Activated CD8-positive, alpha-beta T cell treated with anti-CD3 and anti-CD28 coated beads for 36 hours (primary cell): Measurements from ENCODE around the gene THTPA. TPM values are rescaled to one million over a fixed set of nuclear protein-coding genes. Genes with fewer than 3 reads are reported as not detected.
"Not testable (repeated sequence)": the region's sequence is repeated elsewhere in the genome, so short reads cannot be mapped to it uniquely, and the experiment has no call there.

ENCODE experiments used
- ATAC-seq: fragments of 200-7000 bp; cut with Tn5 transposase; one replicate; pipeline ENCODE4 v1.10.0; 2021; ENCODE audit warnings: mild to moderate bottlenecking, moderate library complexity
- CTCF ChIA-PET: fragments of 350-600 bp; sonication (Branson Sonifier 250); formaldehyde crosslinking; loops from one replicate; lab custom pipeline; 2021; ENCODE audit warnings: antibody characterized with exemption; lab: Charles Lee
- POLR2A ChIA-PET: fragments of 350-600 bp; sonication (Branson Sonifier 250); formaldehyde crosslinking; loops from one replicate; lab custom pipeline; 2021; ENCODE audit warnings: antibody characterized with exemption; lab: Charles Lee
- DNase-seq: peaks from one replicate; pipeline ENCODE4 v3.0.0-alpha.2; 2020
- H3K27ac Mint-ChIP-seq: one replicate; pipeline ENCODE4 v1.8.0; 2021; ENCODE audit warnings: mild to moderate bottlenecking, mixed read lengths
- H3K27me3 Mint-ChIP-seq: one replicate; pipeline ENCODE4 v1.8.0; 2021; ENCODE audit warnings: mixed read lengths
- H3K36me3 Mint-ChIP-seq: one replicate; pipeline ENCODE4 v1.8.0; 2021; ENCODE audit warnings: low read depth, mixed read lengths
- H3K4me1 Mint-ChIP-seq: one replicate; pipeline ENCODE4 v1.8.0; 2021; ENCODE audit warnings: low read depth, mixed read lengths
- H3K4me3 Mint-ChIP-seq: one replicate; pipeline ENCODE4 v1.8.0; 2021; ENCODE audit warnings: mild to moderate bottlenecking, moderate library complexity, mixed read lengths
- H3K9me3 Mint-ChIP-seq: one replicate; pipeline ENCODE4 v1.8.0; 2021; ENCODE audit warnings: mixed read lengths
- intact Hi-C: fragments of 100-400 bp; cut with micrococcal nuclease; formaldehyde crosslinking; loops from one replicate; pipeline ENCODE4 v1.10.0; 2022
- total RNA-seq, 2 experiments: library from RNA; stranded (reverse); gene quantifications; one replicate each; pipeline ENCODE4 v1.2.3, GENCODE V29; 2021
- TF ChIP-seq, protein P1 (sequence below): fragments of 200-600 bp; IDR thresholded peaks from one replicate; pipeline ENCODE4 v1.8.0; 2022; ENCODE audit warnings: antibody characterized with exemption, mild to moderate bottlenecking

THTPA gene
- total RNA-seq, 2 experiments from 2014 or later, result 5.1 to 7.6 TPM

- Mint-ChIP-seq H3K4me1 (peaks cover 11% of the 10 kb centered on the region), H3K27me3 (peaks cover 9% of the 10 kb centered on the region), H3K27ac (no peak overlapping the region), H3K36me3 (no peaks in the 10 kb centered on the region), H3K9me3 (no peaks in the 10 kb centered on the region), H3K4me3 (no peak overlapping the region)
- TF ChIP-seq, protein P1, sequence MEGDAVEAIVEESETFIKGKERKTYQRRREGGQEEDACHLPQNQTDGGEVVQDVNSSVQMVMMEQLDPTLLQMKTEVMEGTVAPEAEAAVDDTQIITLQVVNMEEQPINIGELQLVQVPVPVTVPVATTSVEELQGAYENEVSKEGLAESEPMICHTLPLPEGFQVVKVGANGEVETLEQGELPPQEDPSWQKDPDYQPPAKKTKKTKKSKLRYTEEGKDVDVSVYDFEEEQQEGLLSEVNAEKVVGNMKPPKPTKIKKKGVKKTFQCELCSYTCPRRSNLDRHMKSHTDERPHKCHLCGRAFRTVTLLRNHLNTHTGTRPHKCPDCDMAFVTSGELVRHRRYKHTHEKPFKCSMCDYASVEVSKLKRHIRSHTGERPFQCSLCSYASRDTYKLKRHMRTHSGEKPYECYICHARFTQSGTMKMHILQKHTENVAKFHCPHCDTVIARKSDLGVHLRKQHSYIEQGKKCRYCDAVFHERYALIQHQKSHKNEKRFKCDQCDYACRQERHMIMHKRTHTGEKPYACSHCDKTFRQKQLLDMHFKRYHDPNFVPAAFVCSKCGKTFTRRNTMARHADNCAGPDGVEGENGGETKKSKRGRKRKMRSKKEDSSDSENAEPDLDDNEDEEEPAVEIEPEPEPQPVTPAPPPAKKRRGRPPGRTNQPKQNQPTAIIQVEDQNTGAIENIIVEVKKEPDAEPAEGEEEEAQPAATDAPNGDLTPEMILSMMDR, result peak; percentile 82
- ChIA-PET POLR2A (no interaction called here), CTCF (interaction anchor here (0.6 to 4.1 kb wide), 45 partner anchors 9 to 445 kb away, joined by 3 to 65 read pairs (median 4); partner anchors contain the start of genes DHRS2 and JPH4)
- ATAC-seq, result peak; percentile 100
- peak; percentile 91 for DNase-seq
- intact Hi-C loops, result no loop called here
Measured at GRCh38 chr14:23588884-23589598, 33.0 kb downstream of the THTPA start.

GRCh38 chr14:23589606-23590005 lies 33.5 kb downstream of the THTPA start:
- H3K4me3 Mint-ChIP-seq, result no peak overlapping the region
- H3K27ac Mint-ChIP-seq, result no peak overlapping the region
- TF ChIP-seq, protein P1, result no peak
- ChIA-PET POLR2A (no interaction called here), CTCF (interaction anchor here (0.9 to 4.1 kb wide), 37 partner anchors 8 to 365 kb away, joined by 3 to 65 read pairs (median 5); partner anchors contain the start of gene DHRS2)
- intact Hi-C loops, result no loop called here
- H3K9me3 Mint-ChIP-seq, result no peaks in the 10 kb centered on the region
- H3K36me3 Mint-ChIP-seq, result no peaks in the 10 kb centered on the region
- H3K27me3 Mint-ChIP-seq, result peaks cover 9% of the 10 kb centered on the region
- no peak for ATAC-seq
- DNase-seq, result no peak
- H3K4me1 Mint-ChIP-seq, result peaks cover 11% of the 10 kb centered on the region

DNA sequence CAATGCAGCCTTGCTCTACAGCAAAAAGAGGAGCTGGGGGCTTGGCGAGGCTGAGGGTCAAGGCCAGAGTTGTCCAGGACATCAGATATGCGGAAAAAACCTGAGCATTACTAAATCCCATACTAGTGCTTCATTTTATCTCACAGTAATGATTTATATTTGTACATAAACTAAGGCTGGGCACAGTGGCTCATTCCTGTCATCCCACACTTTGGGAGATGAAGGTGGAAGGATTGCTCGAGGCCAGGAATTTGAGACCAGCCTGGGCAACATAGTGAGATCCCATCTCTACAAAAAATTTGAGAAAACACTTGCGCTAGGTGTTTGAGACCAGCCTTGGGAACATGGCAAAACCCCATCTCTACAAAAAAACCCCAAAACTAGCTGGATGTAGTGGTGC lies 34.1 kb downstream of the THTPA start:
- Mint-ChIP-seq H3K27me3 (peaks cover 9% of the 10 kb centered on the region), H3K4me3 (no peak overlapping the region), H3K27ac (no peak overlapping the region), H3K36me3 (no peaks in the 10 kb centered on the region), H3K9me3 (no peaks in the 10 kb centered on the region), H3K4me1 (peaks cover 11% of the 10 kb centered on the region)
- CTCF ChIA-PET, result interaction anchor here (0.7 to 4.1 kb wide), 7 partner anchors 12 to 586 kb away, joined by 3 to 65 read pairs (median 6); no protein-coding TSS in a partner anchor
- TF ChIP-seq, protein P1, result no peak
- POLR2A ChIA-PET, result no interaction called here
- intact Hi-C loops, result no loop called here
- DNase-seq, result no peak
- no peak for ATAC-seq

- H3K27ac Mint-ChIP-seq, H3K9me3 Mint-ChIP-seq, H3K4me3 Mint-ChIP-seq, H3K36me3 Mint-ChIP-seq, POLR2A ChIA-PET, DNase-seq, intact Hi-C loops, H3K4me1 Mint-ChIP-seq, H3K27me3 Mint-ChIP-seq, ATAC-seq: not testable (repeated sequence)
- CTCF ChIA-PET, result interaction anchor here (3.1 kb wide), 1 partner anchor 37 kb away, joined by 17 read pairs; no protein-coding TSS in a partner anchor
Measured at GRCh38 chr14:23594191-23594590, 38.1 kb downstream of the THTPA start.

DNA sequence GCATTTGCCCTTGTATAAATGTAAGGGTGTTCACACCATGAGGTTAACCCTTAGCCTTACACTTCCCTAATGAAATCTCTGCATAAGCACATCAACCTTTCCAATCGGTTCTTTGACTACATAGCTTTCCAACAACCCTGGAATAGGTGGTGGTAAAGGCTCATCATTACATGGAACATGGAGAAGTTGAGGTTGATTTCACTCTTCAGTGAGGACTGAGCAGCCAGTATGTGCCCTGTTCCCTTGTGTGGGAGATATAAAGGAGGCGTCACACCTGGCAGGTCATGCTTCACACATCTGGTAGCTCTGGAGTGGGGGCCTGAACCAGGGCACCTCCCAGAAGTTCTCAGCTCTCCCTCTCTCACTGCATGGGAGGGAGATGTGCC lies 44.2 kb downstream of the THTPA start:
- intact Hi-C loops, result no loop called here
- Mint-ChIP-seq H3K27me3 (no peaks in the 10 kb centered on the region), H3K36me3 (no peaks in the 10 kb centered on the region), H3K4me3 (no peak overlapping the region), H3K9me3 (peaks cover 2% of the 10 kb centered on the region), H3K27ac (no peak overlapping the region), H3K4me1 (peaks cover under 1% of the 10 kb centered on the region)
- TF ChIP-seq, protein P1, result no peak
- DNase-seq (no peak), ATAC-seq (no peak)
- ChIA-PET POLR2A (no interaction called here), CTCF (interaction anchor here (1.9 to 4.6 kb wide), 2 partner anchors 11 to 32 kb away, joined by 11 to 25 read pairs; no protein-coding TSS in a partner anchor)
